Endothelial cell (in vitro differentiated cells): ENCODE results near the gene CCDC7. TPM values are rescaled to one million over a fixed set of nuclear protein-coding genes. Genes with fewer than 3 reads are reported as not detected.
"Not testable (repeated sequence)": the region's sequence is repeated elsewhere in the genome, so short reads cannot be mapped to it uniquely, and the experiment has no call there.

ENCODE experiments used
- DNase-seq: peaks from one replicate; pipeline ENCODE4 v3.0.0; 2021; ENCODE audit warnings: low spot score
- H3K27ac Mint-ChIP-seq: one replicate; pipeline ENCODE4 v1.8.0; 2021; ENCODE audit warnings: mixed read lengths, inconsistent platforms; ENCODE audit not compliant: unreplicated experiment
- H3K27me3 Mint-ChIP-seq: one replicate; pipeline ENCODE4 v1.8.0; 2021; ENCODE audit warnings: mild to moderate bottlenecking, moderate library complexity, mixed read lengths, inconsistent platforms; ENCODE audit not compliant: unreplicated experiment
- H3K36me3 Mint-ChIP-seq: one replicate; pipeline ENCODE4 v1.8.0; 2021; ENCODE audit warnings: mild to moderate bottlenecking, low read depth, mixed read lengths, inconsistent platforms; ENCODE audit not compliant: unreplicated experiment
- H3K4me1 Mint-ChIP-seq: one replicate; pipeline ENCODE4 v1.8.0; 2021; ENCODE audit warnings: mild to moderate bottlenecking, mixed read lengths, inconsistent platforms; ENCODE audit not compliant: unreplicated experiment
- H3K4me3 Mint-ChIP-seq: one replicate; pipeline ENCODE4 v1.8.0; 2021; ENCODE audit warnings: mild to moderate bottlenecking, mixed read lengths, inconsistent platforms; ENCODE audit not compliant: unreplicated experiment
- H3K9me3 Mint-ChIP-seq: one replicate; pipeline ENCODE4 v1.8.0; 2021; ENCODE audit warnings: mixed read lengths, inconsistent platforms; ENCODE audit not compliant: unreplicated experiment
- total RNA-seq: library from RNA; stranded (reverse); fragmentation: NEBNext Ultra II Directional; extraction: Animal tissue kit (Norgen Biotek cat#: 25700); gene quantifications from one replicate; pipeline ENCODE4 v1.2.1, GENCODE V29; 2021; ENCODE audit not compliant: unreplicated experiment
- TF ChIP-seq, protein P1 (sequence below): fragments of 200-600 bp; sonication (generic); IDR thresholded peaks from one replicate; pipeline ENCODE4 v1.5.0; 2021; ENCODE audit warnings: antibody characterized with exemption; ENCODE audit not compliant: unreplicated experiment

Gene CCDC7
- total RNA-seq, 1 donor from 2014 or later = 5.4 TPM

DNA sequence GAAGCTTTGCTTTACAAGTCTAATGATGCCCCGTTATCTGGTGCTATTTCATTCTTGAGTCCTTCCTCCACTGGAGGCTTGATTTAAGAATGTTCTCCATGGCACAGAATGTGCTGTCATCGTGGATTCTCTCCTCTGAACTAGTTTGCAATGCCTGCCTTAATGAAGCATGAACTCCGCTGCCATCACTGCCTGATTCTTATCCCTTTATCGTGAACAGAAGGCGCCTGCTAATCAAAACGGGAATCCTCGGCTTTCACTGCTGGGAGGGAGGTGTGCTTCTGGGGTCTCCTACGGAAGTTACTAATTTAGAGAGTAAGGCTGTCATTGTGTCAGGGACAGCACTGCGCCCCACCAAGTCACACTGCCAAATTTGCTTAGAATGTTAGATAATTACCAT lies 455.9 kb downstream of the CCDC7 start:
- DNase-seq = no peak
- H3K36me3 Mint-ChIP-seq = peaks cover 10% of the 10 kb centered on the region
- H3K27me3 Mint-ChIP-seq = no peaks in the 10 kb centered on the region
- H3K4me1 Mint-ChIP-seq = no peaks in the 10 kb centered on the region
- no peak overlapping the region for H3K4me3 Mint-ChIP-seq
- no peak overlapping the region for H3K27ac Mint-ChIP-seq
- TF ChIP-seq, protein P1, sequence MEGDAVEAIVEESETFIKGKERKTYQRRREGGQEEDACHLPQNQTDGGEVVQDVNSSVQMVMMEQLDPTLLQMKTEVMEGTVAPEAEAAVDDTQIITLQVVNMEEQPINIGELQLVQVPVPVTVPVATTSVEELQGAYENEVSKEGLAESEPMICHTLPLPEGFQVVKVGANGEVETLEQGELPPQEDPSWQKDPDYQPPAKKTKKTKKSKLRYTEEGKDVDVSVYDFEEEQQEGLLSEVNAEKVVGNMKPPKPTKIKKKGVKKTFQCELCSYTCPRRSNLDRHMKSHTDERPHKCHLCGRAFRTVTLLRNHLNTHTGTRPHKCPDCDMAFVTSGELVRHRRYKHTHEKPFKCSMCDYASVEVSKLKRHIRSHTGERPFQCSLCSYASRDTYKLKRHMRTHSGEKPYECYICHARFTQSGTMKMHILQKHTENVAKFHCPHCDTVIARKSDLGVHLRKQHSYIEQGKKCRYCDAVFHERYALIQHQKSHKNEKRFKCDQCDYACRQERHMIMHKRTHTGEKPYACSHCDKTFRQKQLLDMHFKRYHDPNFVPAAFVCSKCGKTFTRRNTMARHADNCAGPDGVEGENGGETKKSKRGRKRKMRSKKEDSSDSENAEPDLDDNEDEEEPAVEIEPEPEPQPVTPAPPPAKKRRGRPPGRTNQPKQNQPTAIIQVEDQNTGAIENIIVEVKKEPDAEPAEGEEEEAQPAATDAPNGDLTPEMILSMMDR = no peak
- H3K9me3 Mint-ChIP-seq = no peaks in the 10 kb centered on the region

DNA sequence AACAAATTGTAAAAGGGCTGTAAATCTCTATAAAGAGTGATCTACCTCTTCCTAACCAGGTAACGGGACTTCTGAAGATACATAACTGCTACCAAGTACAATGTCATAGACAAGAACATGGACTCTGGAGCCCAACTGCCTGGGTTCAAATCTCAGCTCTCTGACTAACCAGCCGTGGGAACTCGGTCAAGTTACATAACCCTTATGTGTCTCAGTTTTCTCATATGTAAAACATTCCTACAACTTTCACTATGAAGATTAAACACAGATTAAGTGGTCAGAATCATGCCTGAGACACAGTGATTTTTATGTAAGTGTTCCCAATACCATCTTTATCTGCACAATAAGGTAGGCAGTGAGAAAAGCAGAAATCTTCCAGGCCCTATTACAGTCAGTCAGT lies 459.5 kb downstream of the CCDC7 start:
- no peak for DNase-seq
- Mint-ChIP-seq H3K4me3 (no peak overlapping the region), H3K27ac (no peak overlapping the region), H3K27me3 (peaks cover 2% of the 10 kb centered on the region), H3K36me3 (peaks cover 4% of the 10 kb centered on the region), H3K4me1 (no peaks in the 10 kb centered on the region), H3K9me3 (no peaks in the 10 kb centered on the region)
- TF ChIP-seq, protein P1 = no peak

DNA sequence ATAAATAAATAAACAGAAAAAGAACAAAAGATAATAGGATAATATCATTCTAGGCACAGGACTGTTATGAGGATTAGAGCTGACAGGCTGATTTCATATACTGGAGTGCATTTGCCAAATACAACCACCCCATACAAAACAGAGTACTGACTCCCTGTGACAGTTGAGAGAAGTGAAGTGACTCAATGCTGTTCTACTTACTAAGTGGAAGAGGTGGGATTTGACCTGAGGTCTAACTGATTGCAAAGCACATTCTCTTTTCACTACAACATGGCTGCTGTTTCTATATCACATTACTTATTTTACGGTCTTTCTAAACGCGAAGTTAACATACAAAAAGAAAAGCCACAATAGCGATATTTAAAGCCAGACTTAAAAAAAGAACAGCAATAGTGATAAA lies 460.7 kb downstream of the CCDC7 start:
- Mint-ChIP-seq H3K9me3 (no peaks in the 10 kb centered on the region), H3K27me3 (peaks cover 3% of the 10 kb centered on the region), H3K4me3 (no peak overlapping the region), H3K4me1 (no peaks in the 10 kb centered on the region), H3K27ac (no peak overlapping the region), H3K36me3 (peaks cover 7% of the 10 kb centered on the region)
- DNase-seq = no peak
- TF ChIP-seq, protein P1 = no peak

DNA sequence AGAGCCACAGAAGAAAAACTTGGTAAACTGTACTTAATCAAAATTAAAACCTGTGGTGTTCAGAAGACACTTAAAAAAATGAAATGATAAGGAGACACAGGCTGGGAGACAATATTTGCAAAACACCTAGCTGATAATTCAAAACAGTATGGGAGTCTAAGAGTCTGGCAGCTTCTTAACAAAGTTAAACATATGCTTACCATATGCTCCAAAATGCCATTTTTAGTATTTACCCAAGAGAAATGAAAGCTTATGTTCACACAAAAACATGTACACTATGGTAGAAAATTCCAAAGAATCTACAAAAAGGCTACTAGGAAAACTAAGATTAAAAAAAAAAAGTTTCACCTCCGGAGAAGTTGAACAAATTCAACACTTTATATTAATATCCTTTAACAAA lies 463.5 kb downstream of the CCDC7 start:
- DNase-seq = no peak
- Mint-ChIP-seq H3K27me3 (peaks cover 3% of the 10 kb centered on the region), H3K36me3 (peaks cover 24% of the 10 kb centered on the region), H3K4me3 (no peak overlapping the region), H3K4me1 (peaks cover 8% of the 10 kb centered on the region), H3K27ac (no peak overlapping the region), H3K9me3 (no peaks in the 10 kb centered on the region)
- TF ChIP-seq, protein P1 = no peak

DNA sequence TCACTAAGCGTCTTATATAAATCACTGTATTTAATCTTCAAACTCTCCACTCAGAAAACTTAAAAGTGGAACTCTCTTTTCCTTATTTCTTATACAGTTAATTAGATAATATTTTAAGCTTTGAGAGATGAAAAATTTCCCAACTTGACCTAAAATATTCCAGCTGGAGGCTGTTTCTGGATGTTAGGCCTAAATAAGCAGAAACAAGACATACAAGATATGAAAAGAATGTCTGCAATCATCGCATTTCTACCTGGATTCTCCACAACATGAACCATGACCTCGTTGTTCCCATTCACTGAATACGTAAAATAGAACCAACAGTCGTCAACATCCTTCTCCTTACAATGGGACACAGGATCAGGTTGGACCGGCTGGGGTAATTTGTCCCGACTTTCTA lies 464.0 kb downstream of the CCDC7 start:
- not testable (repeated sequence) for H3K27ac Mint-ChIP-seq

More for the DNA sequence above, 464.0 kb downstream of the CCDC7 start:
- Mint-ChIP-seq H3K4me1 (peaks cover 11% of the 10 kb centered on the region), H3K36me3 (peaks cover 28% of the 10 kb centered on the region)
- DNase-seq, H3K4me3 Mint-ChIP-seq, H3K27me3 Mint-ChIP-seq, H3K9me3 Mint-ChIP-seq: not testable (repeated sequence)
